Activated CD4-positive, alpha-beta T cell treated with anti-CD3 and anti-CD28 coated beads for 36 hours (primary cell): ENCODE data around the gene KCTD2. TPM values are rescaled to one million over a fixed set of nuclear protein-coding genes. Genes with fewer than 3 reads are reported as not detected.

Source experiments
- ATAC-seq: fragments of 200-7000 bp; cut with Tn5 transposase; one replicate; pipeline ENCODE4 v1.10.0; 2021; ENCODE audit warnings: mild to moderate bottlenecking, moderate library complexity
- CTCF ChIA-PET: fragments of 350-600 bp; sonication (Branson Sonifier 250); formaldehyde crosslinking; loops from one replicate; lab custom pipeline; 2021; ENCODE audit warnings: antibody characterized with exemption; lab: Charles Lee
- POLR2A ChIA-PET: fragments of 350-600 bp; sonication (Branson Sonifier 250); formaldehyde crosslinking; loops from one replicate; lab custom pipeline; 2021; ENCODE audit warnings: antibody characterized with exemption, inconsistent platforms; lab: Charles Lee
- DNase-seq: peaks from one replicate; pipeline ENCODE4 v3.0.0-alpha.2; 2020
- H3K27ac Mint-ChIP-seq: one replicate; pipeline ENCODE4 v1.8.0; 2021; ENCODE audit warnings: mixed read lengths
- H3K27me3 Mint-ChIP-seq: one replicate; pipeline ENCODE4 v1.8.0; 2021; ENCODE audit warnings: mixed read lengths
- H3K36me3 Mint-ChIP-seq: one replicate; pipeline ENCODE4 v1.8.0; 2021; ENCODE audit warnings: low read depth, mixed read lengths
- H3K4me1 Mint-ChIP-seq: one replicate; pipeline ENCODE4 v1.8.0; 2021; ENCODE audit warnings: mixed read lengths
- H3K4me3 Mint-ChIP-seq: one replicate; pipeline ENCODE4 v1.8.0; 2021; ENCODE audit warnings: mild to moderate bottlenecking, moderate library complexity, mixed read lengths
- H3K9me3 Mint-ChIP-seq: one replicate; pipeline ENCODE4 v1.8.0; 2021; ENCODE audit warnings: low read depth, mixed read lengths
- intact Hi-C, 2 experiments: fragments of 100-400 bp; cut with DNase I in 1 of 2; cut with micrococcal nuclease in 1 of 2; formaldehyde crosslinking; loops; one replicate each; pipeline versions ENCODE4 v1.14.2 to v1.15.1; 2022 to 2024; cut with DNase I, micrococcal nuclease
- total RNA-seq, 2 experiments: library from RNA; stranded (reverse); gene quantifications; one replicate each; pipeline ENCODE4 v1.2.3, GENCODE V29; 2021

KCTD2 gene
- total RNA-seq, 2 experiments from 2014 or later, result 15.3 to 16.7 TPM

GRCh38 chr17:75098861-75099260, 51.8 kb downstream of the KCTD2 start:
- ChIA-PET CTCF (interaction anchor here (1.4 kb wide), 1 partner anchor 15 kb away, joined by 6 read pairs; no protein-coding TSS in a partner anchor), POLR2A (interaction anchor here (1.1 kb wide), 1 partner anchor 11 kb away, joined by 4 read pairs; no protein-coding TSS in a partner anchor)
- Mint-ChIP-seq H3K4me3 (no peak overlapping the region), H3K27me3 (no peaks in the 10 kb centered on the region), H3K36me3 (no peaks in the 10 kb centered on the region), H3K9me3 (no peaks in the 10 kb centered on the region), H3K27ac (no peak overlapping the region), H3K4me1 (peaks cover 3% of the 10 kb centered on the region)
- ATAC-seq (no peak), DNase-seq (no peak)
- intact Hi-C loops, result no loop called here

- intact Hi-C loops, result no loop called here
- H3K36me3 Mint-ChIP-seq, result no peaks in the 10 kb centered on the region
- no peak for DNase-seq
- ATAC-seq, result no peak
- POLR2A ChIA-PET, result interaction anchor here (1.1 kb wide), 1 partner anchor 9 kb away, joined by 4 read pairs; no protein-coding TSS in a partner anchor
- H3K4me1 Mint-ChIP-seq, result peaks cover 3% of the 10 kb centered on the region
- no peaks in the 10 kb centered on the region for H3K9me3 Mint-ChIP-seq
- CTCF ChIA-PET, result interaction anchor here (0.6 kb wide), 1 partner anchor 58 kb away, joined by 3 read pairs; no protein-coding TSS in a partner anchor
- H3K27me3 Mint-ChIP-seq, result no peaks in the 10 kb centered on the region
- no peak overlapping the region for H3K4me3 Mint-ChIP-seq
- no peak overlapping the region for H3K27ac Mint-ChIP-seq
Observed at GRCh38 chr17:75099881-75100595, 53.0 kb downstream of the KCTD2 start.

GRCh38 chr17:75102385-75102821, 55.4 kb downstream of the KCTD2 start:
- no peak overlapping the region for H3K4me3 Mint-ChIP-seq
- intact Hi-C loops, result no loop called here
- no peaks in the 10 kb centered on the region for H3K9me3 Mint-ChIP-seq
- ATAC-seq, result no peak
- CTCF ChIA-PET, result interaction anchor here (1.1 to 5.3 kb wide), 2 partner anchors 12 to 29 kb away, joined by 3 to 47 read pairs; no protein-coding TSS in a partner anchor
- POLR2A ChIA-PET, result no interaction called here
- H3K4me1 Mint-ChIP-seq, result no peaks in the 10 kb centered on the region
- DNase-seq, result no peak
- H3K36me3 Mint-ChIP-seq, result no peaks in the 10 kb centered on the region
- no peaks in the 10 kb centered on the region for H3K27me3 Mint-ChIP-seq
- no peak overlapping the region for H3K27ac Mint-ChIP-seq

GRCh38 chr17:75103601-75104554, 56.9 kb downstream of the KCTD2 start:
- no peaks in the 10 kb centered on the region for H3K9me3 Mint-ChIP-seq
- no peaks in the 10 kb centered on the region for H3K27me3 Mint-ChIP-seq
- H3K4me3 Mint-ChIP-seq, result no peak overlapping the region
- intact Hi-C loops, result no loop called here
- CTCF ChIA-PET, result interaction anchor here (0.6 to 5.3 kb wide), 6 partner anchors 11 to 344 kb away, joined by 3 to 47 read pairs (median 3); no protein-coding TSS in a partner anchor
- no peak overlapping the region for H3K27ac Mint-ChIP-seq
- no peaks in the 10 kb centered on the region for H3K36me3 Mint-ChIP-seq
- DNase-seq (no peak), ATAC-seq (no peak)
- POLR2A ChIA-PET, result interaction anchor here (0.7 kb wide), 2 partner anchors 93 to 231 kb away, joined by 4 to 6 read pairs; no protein-coding TSS in a partner anchor
- H3K4me1 Mint-ChIP-seq, result peaks cover 3% of the 10 kb centered on the region

GRCh38 chr17:75105126-75106080, 58.4 kb downstream of the KCTD2 start:
- no peaks in the 10 kb centered on the region for H3K9me3 Mint-ChIP-seq
- ATAC-seq (peak; percentile 36), DNase-seq (peak; percentile 55)
- no peaks in the 10 kb centered on the region for H3K27me3 Mint-ChIP-seq
- no peak overlapping the region for H3K27ac Mint-ChIP-seq
- CTCF ChIA-PET, result interaction anchor here (0.5 to 5.3 kb wide), 25 partner anchors 9 to 314 kb away, joined by 3 to 47 read pairs (median 3); no protein-coding TSS in a partner anchor
- H3K4me1 Mint-ChIP-seq, result peaks cover 7% of the 10 kb centered on the region
- H3K4me3 Mint-ChIP-seq, result no peak overlapping the region
- POLR2A ChIA-PET, result interaction anchor here (0.9 to 1.1 kb wide), 2 partner anchors 8 to 32 kb away, joined by 3 read pairs; no protein-coding TSS in a partner anchor
- intact Hi-C loops, result loop anchor here in 1 of 2 experiments (5.0 kb wide), 1 partner anchor 38 kb away; no protein-coding TSS in a partner anchor
- H3K36me3 Mint-ChIP-seq, result no peaks in the 10 kb centered on the region

GRCh38 chr17:75108193-75108592, 61.2 kb downstream of the KCTD2 start:
- Mint-ChIP-seq H3K27ac (no peak overlapping the region), H3K4me1 (peaks cover 21% of the 10 kb centered on the region), H3K27me3 (no peaks in the 10 kb centered on the region), H3K36me3 (peaks cover 8% of the 10 kb centered on the region), H3K9me3 (no peaks in the 10 kb centered on the region), H3K4me3 (peak overlapping the region; percentile 79)
- POLR2A ChIA-PET, result interaction anchor here (0.6 kb wide), 1 partner anchor 192 kb away, joined by 3 read pairs; no protein-coding TSS in a partner anchor
- CTCF ChIA-PET, result interaction anchor here (0.6 to 1.3 kb wide), 4 partner anchors 27 to 205 kb away, joined by 3 read pairs; no protein-coding TSS in a partner anchor
- DNase-seq (no peak), ATAC-seq (no peak)
- intact Hi-C loops, result loop anchor here (2.0 to 5.0 kb wide), 2 partner anchors 41 to 73 kb away; no protein-coding TSS in a partner anchor

GRCh38 chr17:75109046-75109406, 62.0 kb downstream of the KCTD2 start:
- H3K27me3 Mint-ChIP-seq, result no peaks in the 10 kb centered on the region
- H3K4me3 Mint-ChIP-seq, result peak overlapping the region; percentile 79
- peak; percentile 40 for DNase-seq
- H3K27ac Mint-ChIP-seq, result no peak overlapping the region
- ChIA-PET CTCF (interaction anchor here (0.6 to 2.7 kb wide), 6 partner anchors 11 to 92 kb away, joined by 3 to 7 read pairs (median 4); no protein-coding TSS in a partner anchor), POLR2A (interaction anchor here (0.6 to 1.3 kb wide), 3 partner anchors 10 to 297 kb away, joined by 3 to 4 read pairs (median 4); partner anchors contain the start of gene GRB2)
- peaks cover 9% of the 10 kb centered on the region for H3K36me3 Mint-ChIP-seq
- ATAC-seq, result no peak
- no peaks in the 10 kb centered on the region for H3K9me3 Mint-ChIP-seq
- peaks cover 22% of the 10 kb centered on the region for H3K4me1 Mint-ChIP-seq
- intact Hi-C loops, result loop anchor here (1.0 to 5.0 kb wide), 7 partner anchors 20 to 148 kb away; partner anchors contain the start of genes NT5C (in 1 of the 2) and NUP85 (in 1 of the 2)

GRCh38 chr17:75109407-75110233, 62.6 kb downstream of the KCTD2 start, which contains the start of gene ARMC7:
Gene ARMC7, plus strand, starts transcription at chr17:75109969. Its CDS starts 320 bp downstream, at chr17:75110289.
- H3K4me1 Mint-ChIP-seq, result peaks cover 28% of the 10 kb centered on the region
- intact Hi-C loops, result loop anchor here (1.0 to 5.0 kb wide), 13 partner anchors 20 to 408 kb away; partner anchors contain the start of genes ATP5PD (in 1 of the 2), CASKIN2 (in 1 of the 2), JPT1 (in 1 of the 2) and KCTD2 (in 1 of the 2)
- CTCF ChIA-PET, result interaction anchor here (0.6 to 7.6 kb wide), 13 partner anchors 10 to 152 kb away, joined by 3 to 154 read pairs (median 3); partner anchors contain the start of genes GGA3, HID1 and MRPS7

More at GRCh38 chr17:75109407-75110233, 62.6 kb downstream of the KCTD2 start, which contains the start of gene ARMC7:
- Mint-ChIP-seq H3K27ac (peak within 1 kb of the TSS; percentile 92), H3K4me3 (peak within 1 kb of the TSS; percentile 79), H3K27me3 (no peaks in the 10 kb centered on the region), H3K36me3 (peaks cover 14% of the 10 kb centered on the region), H3K9me3 (no peaks in the 10 kb centered on the region)
- ATAC-seq (peak; percentile 82), DNase-seq (peak; percentile 95)
- POLR2A ChIA-PET, result interaction anchor here (0.6 to 1.3 kb wide), 3 partner anchors 10 to 296 kb away, joined by 3 to 4 read pairs (median 4); partner anchors contain the start of gene GRB2
